HEK293 (cell line): ENCODE measurements around the gene TYROBP.

Experiments
- CTCF ChIA-PET: fragments of 350-600 bp; formaldehyde crosslinking; extraction: SDS; loops from one replicate; lab custom pipeline; 2021; ENCODE audit warnings: antibody characterized with exemption; lab: Yijun Ruan, JAX
- POLR2A ChIA-PET: fragments of 300-600 bp; formaldehyde crosslinking; extraction: SDS; loops from one replicate; lab custom pipeline; 2020; ENCODE audit warnings: antibody characterized with exemption, inconsistent platforms; lab: Yijun Ruan, JAX
- H3K27ac ChIP-seq: fragments of 200-500 bp; sonication (Bioruptor generic); 2 replicates; pipeline ENCODE4 v1.5.1; 2014; ENCODE audit warnings: low read depth, low read length, control low read depth, inconsistent platforms; ENCODE audit errors: extremely low read depth
- H3K36me3 ChIP-seq, 2 experiments: fragments of 200-500 bp in 1 of 2; sonication (Bioruptor generic) in 1 of 2; 1 replicate in 1 of 2; 2 replicates in 1 of 2; pipeline ENCODE4 v1.5.1; 2014 to 2017; ENCODE audit warnings: inconsistent platforms in 2 of 2, low read length in 2 of 2; ENCODE audit not compliant: control insufficient read depth in 2 of 2, insufficient read depth in 1 of 2
- H3K4me1 ChIP-seq: fragments of 200-500 bp; sonication (Bioruptor generic); 2 replicates; pipeline ENCODE4 v1.5.1; 2014; ENCODE audit warnings: mild to moderate bottlenecking, low read length, inconsistent platforms; ENCODE audit not compliant: control insufficient read depth, insufficient read depth
- H3K4me3 ChIP-seq: 2 replicates; pipeline ENCODE4 v1.5.1; 2011; ENCODE audit warnings: low read depth, mild to moderate bottlenecking, control low read depth, low read length, moderate library complexity
- H3K9me3 ChIP-seq: fragments of 200-500 bp; sonication (Bioruptor generic); 2 replicates; pipeline ENCODE4 v1.5.1; 2014; ENCODE audit warnings: low read depth, low read length, inconsistent platforms; ENCODE audit not compliant: control insufficient read depth, insufficient read depth
- KLF8 ChIP-seq: fragments of 450-650 bp; formaldehyde crosslinking; IDR thresholded peaks from 2 replicates; pipeline ENCODE4 v1.5.1; 2016; ENCODE audit warnings: missing biosample characterization, missing genetic modification characterization
- MYNN ChIP-seq: fragments of 450-650 bp; formaldehyde crosslinking; IDR thresholded peaks from 2 replicates; pipeline ENCODE4 v1.5.1; 2016; ENCODE audit warnings: missing biosample characterization, missing genetic modification characterization, borderline replicate concordance
- PATZ1 ChIP-seq: fragments of 450-650 bp; formaldehyde crosslinking; IDR thresholded peaks from 2 replicates; pipeline ENCODE4 v1.5.1; 2016; ENCODE audit warnings: missing biosample characterization, missing genetic modification characterization
- PRDM6 ChIP-seq: fragments of 450-650 bp; formaldehyde crosslinking; IDR thresholded peaks from 2 replicates; pipeline ENCODE4 v1.5.1; 2017; ENCODE audit warnings: missing biosample characterization, missing genetic modification characterization
- ZBTB7A ChIP-seq: fragments of 450-650 bp; formaldehyde crosslinking; IDR thresholded peaks from 2 replicates; pipeline ENCODE4 v1.5.1; 2016; ENCODE audit warnings: low read depth, missing biosample characterization, missing genetic modification characterization
- ZNF121 ChIP-seq: fragments of 450-650 bp; formaldehyde crosslinking; IDR thresholded peaks from 2 replicates; pipeline ENCODE4 v1.5.1; 2016; ENCODE audit warnings: missing biosample characterization, missing genetic modification characterization
- ZNF132 ChIP-seq: fragments of 450-650 bp; formaldehyde crosslinking; IDR thresholded peaks from 2 replicates; pipeline ENCODE4 v1.5.1; 2017; ENCODE audit warnings: missing biosample characterization, missing genetic modification characterization, borderline replicate concordance
- ZNF184 ChIP-seq: fragments of 450-650 bp; IDR thresholded peaks from 2 replicates; pipeline ENCODE4 v1.5.1; 2018; ENCODE audit warnings: missing biosample characterization, mild to moderate bottlenecking, missing genetic modification characterization
- ZNF2 ChIP-seq: fragments of 450-650 bp; formaldehyde crosslinking; IDR thresholded peaks from 2 replicates; pipeline ENCODE4 v1.5.1; 2016; ENCODE audit warnings: missing biosample characterization, missing genetic modification characterization
- ZNF274 ChIP-seq, 2 experiments: fragments of 200-500 bp in 1 of 2; fragments of 450-650 bp in 1 of 2; sonication (Bioruptor generic) in 1 of 2; formaldehyde crosslinking in 1 of 2; IDR thresholded peaks; 2 replicates each; pipeline versions ENCODE4 v1.5.1 to v1.6.1; 2014 to 2016; ENCODE audit warnings: borderline replicate concordance in 1 of 2, inconsistent platforms in 1 of 2, low read length in 1 of 2, missing biosample characterization in 1 of 2, missing genetic modification characterization in 1 of 2
- ZNF362 ChIP-seq: fragments of 450-650 bp; formaldehyde crosslinking; IDR thresholded peaks from 2 replicates; pipeline ENCODE4 v1.5.1; 2016; ENCODE audit warnings: missing biosample characterization, missing genetic modification characterization
- ZNF449 ChIP-seq: fragments of 450-650 bp; formaldehyde crosslinking; IDR thresholded peaks from 2 replicates; pipeline ENCODE4 v1.5.1; 2017; ENCODE audit warnings: missing biosample characterization, mild to moderate bottlenecking, missing genetic modification characterization, moderate library complexity
- ZNF518A ChIP-seq: fragments of 450-650 bp; formaldehyde crosslinking; conservative IDR thresholded peaks from 2 replicates; pipeline ENCODE4 v1.5.1; 2016; ENCODE audit warnings: low read depth, missing biosample characterization, missing genetic modification characterization
- ZNF521 ChIP-seq: fragments of 450-650 bp; formaldehyde crosslinking; IDR thresholded peaks from 2 replicates; pipeline ENCODE4 v1.5.1; 2017; ENCODE audit warnings: missing biosample characterization, mild to moderate bottlenecking, missing genetic modification characterization
- ZNF561 ChIP-seq: fragments of 450-650 bp; IDR thresholded peaks from 2 replicates; pipeline ENCODE4 v1.5.1; 2018; ENCODE audit warnings: missing biosample characterization, missing genetic modification characterization, borderline replicate concordance
- ZNF596 ChIP-seq: fragments of 450-650 bp; IDR thresholded peaks from 2 replicates; pipeline ENCODE4 v1.5.0; 2018; ENCODE audit warnings: missing biosample characterization, mild to moderate bottlenecking, missing genetic modification characterization, moderate library complexity

The TYROBP gene

GRCh38 chr19:35897706-35898451, 10.2 kb downstream of the TYROBP start:
- Histone ChIP-seq H3K4me1 (peaks cover 11% of the 10 kb centered on the region), H3K4me3 (no peak overlapping the region), H3K27ac (0 out of 2 replicates have a peak overlapping the region, but pooled peaks have one; percentile 11)
- TF ChIP-seq KLF8 (tag by site-specific recombination), result no peak
- no peak for TF ChIP-seq ZNF274 (IDR thresholded peaks at IDR 0.05; ENCODE audit: low read length)
- TF ChIP-seq ZNF274 (tag by site-specific recombination; IDR thresholded peaks at IDR 0.05; ENCODE audit: borderline replicate concordance), result no peak
- TF ChIP-seq ZNF362 (tag by site-specific recombination), result no peak
- peak; percentile 95 for TF ChIP-seq ZNF121
- TF ChIP-seq, all 188 proteins: peak for 1
- POLR2A ChIA-PET, result no interaction called here
- CTCF ChIA-PET, result interaction anchor here (0.6 to 0.9 kb wide), 3 partner anchors 14 to 240 kb away, joined by 3 to 5 read pairs (median 4); no protein-coding TSS in a partner anchor
- Histone ChIP-seq H3K36me3 (peaks cover 46 to 51% of the 10 kb centered on the region in 2 experiments), H3K9me3 (no peaks in the 10 kb centered on the region)

GRCh38 chr19:35896643-35897040, 11.5 kb downstream of the TYROBP start:
- no peak overlapping the region for H3K4me3 ChIP-seq
- no peaks in the 10 kb centered on the region for H3K9me3 ChIP-seq
- CTCF ChIA-PET, result interaction anchor here (0.5 to 0.8 kb wide), 2 partner anchors 14 to 27 kb away, joined by 4 to 5 read pairs; no protein-coding TSS in a partner anchor
- H3K27ac ChIP-seq, result no peak overlapping the region
- TF ChIP-seq ZNF521 (tag by site-specific recombination) (no peak), ZBTB7A (tag by site-specific recombination) (no peak), ZNF132 (tag by site-specific recombination) (no peak), ZNF2 (no peak), ZNF518A (tag by site-specific recombination) (no peak), ZNF596 (tag by site-specific recombination) (no peak), PATZ1 (tag by site-specific recombination) (no peak), MYNN (tag by site-specific recombination) (no peak), ZNF184 (no peak), ZNF362 (tag by site-specific recombination) (no peak), ZNF561 (tag by site-specific recombination) (no peak), ZNF449 (tag by site-specific recombination) (no peak), PRDM6 (tag by site-specific recombination) (no peak)
- peaks cover 10% of the 10 kb centered on the region for H3K4me1 ChIP-seq
- POLR2A ChIA-PET, result interaction anchor here (0.6 kb wide), 1 partner anchor 157 kb away, joined by 6 read pairs; no protein-coding TSS in a partner anchor
- H3K36me3 ChIP-seq, result peaks cover 54 to 62% of the 10 kb centered on the region in 2 experiments
